ENCODE results near the gene NMUR1. TPM values are rescaled to one million over a fixed set of nuclear protein-coding genes. Genes with fewer than 3 reads are reported as not detected.

NMUR1 gene
- polyA plus RNA-seq, 2 of the 4 experiments (the other 2 are of a cell fraction), result not detected

- ATAC-seq, result no peak
- POLR2A ChIA-PET, result no interaction called here
- Histone ChIP-seq H3K27ac (no peak overlapping the region), H3K4me1 (no peaks in the 10 kb centered on the region), H3K9me3 (no peaks in the 10 kb centered on the region), H3K4me3 (no peak overlapping the region), H3K4me2 (no peak overlapping the region)
- 43% methylated on average over 3 of the region's 3 CpGs for WGBS (ENCODE audit: missing lambda C conversion rate)
- TF ChIP-seq RARB (CRISPR knock-in tag; IDR thresholded peaks at IDR 0.05), result no peak
- no peak for TF ChIP-seq MAFK (IDR thresholded peaks at IDR 0.05; ENCODE audit: partially characterized antibody)
- TF ChIP-seq ELK1 (IDR thresholded peaks at IDR 0.05; ENCODE audit: low read depth, low read length), result no peak
- TF ChIP-seq CBX2 (IDR thresholded peaks at IDR 0.05; ENCODE audit: borderline replicate concordance, low read depth), result no peak
- no peak for TF ChIP-seq KDM1A (IDR thresholded peaks at IDR 0.05; ENCODE audit: low read depth)
- no peak for TF ChIP-seq POLR2A (IDR thresholded peaks at IDR 0.05; ENCODE audit: low read length)
- TF ChIP-seq HEYL (CRISPR knock-in tag; IDR thresholded peaks at IDR 0.05), result no peak
- no peak for TF ChIP-seq ZFP36 (IDR thresholded peaks at IDR 0.05; ENCODE audit: borderline replicate concordance, partially characterized antibody)
- TF ChIP-seq MAZ (IDR thresholded peaks at IDR 0.05; ENCODE audit: borderline replicate concordance, low read depth, low read length), result no peak
- TF ChIP-seq EHF (CRISPR knock-in tag; IDR thresholded peaks at IDR 0.05), result no peak
- TF ChIP-seq HOXA7 (CRISPR knock-in tag; IDR thresholded peaks at IDR 0.05), result no peak
- TF ChIP-seq JUN (IDR thresholded peaks at IDR 0.05), result no peak
- no peak for TF ChIP-seq ESRRA (IDR thresholded peaks at IDR 0.05; ENCODE audit: borderline replicate concordance, low read length)
- no peak for TF ChIP-seq POLR2AphosphoS2 (conservative IDR thresholded peaks at IDR 0.05; ENCODE audit: low read length)
- TF ChIP-seq NFE2L2 (conservative IDR thresholded peaks at IDR 0.05; ENCODE audit: low read length), result no peak
- TF ChIP-seq E2F6 (IDR thresholded peaks at IDR 0.05; ENCODE audit: borderline replicate concordance, low read depth), result no peak
- no peak for TF ChIP-seq CEBPB (IDR thresholded peaks at IDR 0.05)
- CTCF ChIA-PET, result interaction anchor here (1.2 to 15.7 kb wide), 5 partner anchors 8 to 106 kb away, joined by 3 to 208 read pairs (median 5); partner anchors contain the start of gene TEX44
- FAIRE-seq, result no peak
- DNase-seq (ENCODE audit: low read depth in 1 of 2, low spot score in 1 of 2), result no peak
These were observed 36.9 kb upstream of the NMUR1 start for GRCh38 chr2:231567159-231567558.

GRCh38 chr2:231565887-231566594 lies 35.8 kb upstream of the NMUR1 start:
- no peak for TF ChIP-seq PHF8 (IDR thresholded peaks at IDR 0.05; ENCODE audit: borderline replicate concordance, low read depth)
- no peak for TF ChIP-seq EHF (CRISPR knock-in tag; IDR thresholded peaks at IDR 0.05)
- TF ChIP-seq NPAS2 (CRISPR knock-in tag; IDR thresholded peaks at IDR 0.05; ENCODE audit: borderline replicate concordance), result no peak
- TF ChIP-seq GATA3 (IDR thresholded peaks at IDR 0.05; ENCODE audit: borderline replicate concordance), result no peak
- TF ChIP-seq ZC3H11A (IDR thresholded peaks at IDR 0.05), result no peak
- TF ChIP-seq SREBF2 (IDR thresholded peaks at IDR 0.05), result no peak
- no peak for TF ChIP-seq RAD21 (conservative IDR thresholded peaks at IDR 0.05 in 1 of 2, IDR thresholded peaks at IDR 0.05 in 1 of 2)
- TF ChIP-seq CEBPB (IDR thresholded peaks at IDR 0.05), result no peak
- TF ChIP-seq SMC3 (IDR thresholded peaks at IDR 0.05), result no peak
- no peak for TF ChIP-seq HOXB13 (CRISPR knock-in tag; IDR thresholded peaks at IDR 0.05; ENCODE audit: low read depth)
- TF ChIP-seq TFCP2L1 (CRISPR knock-in tag; IDR thresholded peaks at IDR 0.05), result no peak
- no peak for TF ChIP-seq FOSB (CRISPR knock-in tag; IDR thresholded peaks at IDR 0.05)
- no peak for TF ChIP-seq HOXB5 (CRISPR knock-in tag; IDR thresholded peaks at IDR 0.05)
- TF ChIP-seq HMGXB4 (CRISPR knock-in tag; IDR thresholded peaks at IDR 0.05; ENCODE audit: borderline replicate concordance), result no peak
- TF ChIP-seq RARB (CRISPR knock-in tag; IDR thresholded peaks at IDR 0.05), result no peak
- no peak for TF ChIP-seq CHD2 (IDR thresholded peaks at IDR 0.05; ENCODE audit: low read length, partially characterized antibody)
- TF ChIP-seq ELK1 (IDR thresholded peaks at IDR 0.05; ENCODE audit: low read depth, low read length), result no peak
- TF ChIP-seq CBX8 (IDR thresholded peaks at IDR 0.05), result no peak
- H3K27ac ChIP-seq, result no peak overlapping the region
- CTCF ChIA-PET, result interaction anchor here (0.9 to 15.7 kb wide), 8 partner anchors 9 to 234 kb away, joined by 3 to 208 read pairs (median 4); partner anchors contain the start of gene TEX44
- no peaks in the 10 kb centered on the region for H3K9me3 ChIP-seq
- no peak for FAIRE-seq
- no peak overlapping the region for H3K4me2 ChIP-seq
- H3K4me3 ChIP-seq, result no peak overlapping the region
- 53% methylated on average over 4 of the region's 4 CpGs for WGBS (ENCODE audit: missing lambda C conversion rate)
- POLR2A ChIA-PET, result no interaction called here
- DNase-seq (ENCODE audit: low read depth in 1 of 2, low spot score in 1 of 2), result peak in 1 of 2 experiments; percentile 40
- no peaks in the 10 kb centered on the region for H3K4me1 ChIP-seq
- no peak for ATAC-seq

Data from A549 (cell line).